ENCODE results near the gene CEMIP.

CEMIP gene

GRCh38 chr15:80778964-80779657 is at the start of gene CEMIP:
Gene CEMIP (plus strand): TSS chr15:80779370. CDS start chr15:80873880, 94,510 bp downstream.
- DNase-seq: peak; percentile 9 to 26

- DNase-seq: no peak
These were observed 48.8 kb upstream of the CEMIP start for GRCh38 chr15:80730387-80730786.

- no peak for DNase-seq
These were observed 48.2 kb upstream of the CEMIP start for GRCh38 chr15:80730926-80731325.

- DNase-seq: no peak
These were observed 47.0 kb upstream of the CEMIP start for GRCh38 chr15:80732167-80732566.

- DNase-seq: no peak
These were observed 46.4 kb upstream of the CEMIP start for GRCh38 chr15:80732818-80733217.

GRCh38 chr15:80733460-80733859 is 45.7 kb upstream of the CEMIP start:
- no peak for DNase-seq

GRCh38 chr15:80735344-80735743 is 43.8 kb upstream of the CEMIP start:
- no peak for DNase-seq

- DNase-seq: no peak
These were observed 42.6 kb upstream of the CEMIP start for GRCh38 chr15:80736560-80736959.

GRCh38 chr15:80739919-80740318 is 39.3 kb upstream of the CEMIP start:
- DNase-seq: no peak

GRCh38 chr15:80742081-80742480 is 37.1 kb upstream of the CEMIP start:
- DNase-seq: no peak

GRCh38 chr15:80743189-80743833 is 35.9 kb upstream of the CEMIP start:
- DNase-seq: no peak

GRCh38 chr15:80744415-80744814 is 34.8 kb upstream of the CEMIP start:
- no peak for DNase-seq

- DNase-seq: no peak
These were observed 34.3 kb upstream of the CEMIP start for GRCh38 chr15:80744826-80745225.

- DNase-seq: no peak
These were observed 33.3 kb upstream of the CEMIP start for GRCh38 chr15:80745888-80746287.

GRCh38 chr15:80747317-80748053 is 31.7 kb upstream of the CEMIP start:
- DNase-seq: no peak

- DNase-seq: no peak
These were observed 29.6 kb upstream of the CEMIP start for GRCh38 chr15:80749589-80749988.

GRCh38 chr15:80750575-80750974 is 28.6 kb upstream of the CEMIP start:
- DNase-seq: no peak

- DNase-seq: no peak
These were observed 27.0 kb upstream of the CEMIP start for GRCh38 chr15:80752204-80752603.

- DNase-seq: no peak
These were observed 26.0 kb upstream of the CEMIP start for GRCh38 chr15:80753161-80753560.

- DNase-seq: no peak
These were observed 25.2 kb upstream of the CEMIP start for GRCh38 chr15:80754014-80754413.

GRCh38 chr15:80755885-80756284 is 23.3 kb upstream of the CEMIP start:
- no peak for DNase-seq

GRCh38 chr15:80758130-80758745 is 20.9 kb upstream of the CEMIP start:
- DNase-seq: no peak

- no peak for DNase-seq
These were observed 18.2 kb upstream of the CEMIP start for GRCh38 chr15:80760960-80761359.

- DNase-seq: no peak
These were observed 17.4 kb upstream of the CEMIP start for GRCh38 chr15:80761754-80762153.
